Measurements from ENCODE around the gene PSTPIP2.

- no peak for TF ChIP-seq ESRRA (IDR thresholded peaks at IDR 0.05; ENCODE audit: borderline replicate concordance, low read length)
- TF ChIP-seq SMC3 (IDR thresholded peaks at IDR 0.05): no peak
- no peak for TF ChIP-seq POLR2A (IDR thresholded peaks at IDR 0.05; ENCODE audit: low read length)
- TF ChIP-seq, protein P1, sequence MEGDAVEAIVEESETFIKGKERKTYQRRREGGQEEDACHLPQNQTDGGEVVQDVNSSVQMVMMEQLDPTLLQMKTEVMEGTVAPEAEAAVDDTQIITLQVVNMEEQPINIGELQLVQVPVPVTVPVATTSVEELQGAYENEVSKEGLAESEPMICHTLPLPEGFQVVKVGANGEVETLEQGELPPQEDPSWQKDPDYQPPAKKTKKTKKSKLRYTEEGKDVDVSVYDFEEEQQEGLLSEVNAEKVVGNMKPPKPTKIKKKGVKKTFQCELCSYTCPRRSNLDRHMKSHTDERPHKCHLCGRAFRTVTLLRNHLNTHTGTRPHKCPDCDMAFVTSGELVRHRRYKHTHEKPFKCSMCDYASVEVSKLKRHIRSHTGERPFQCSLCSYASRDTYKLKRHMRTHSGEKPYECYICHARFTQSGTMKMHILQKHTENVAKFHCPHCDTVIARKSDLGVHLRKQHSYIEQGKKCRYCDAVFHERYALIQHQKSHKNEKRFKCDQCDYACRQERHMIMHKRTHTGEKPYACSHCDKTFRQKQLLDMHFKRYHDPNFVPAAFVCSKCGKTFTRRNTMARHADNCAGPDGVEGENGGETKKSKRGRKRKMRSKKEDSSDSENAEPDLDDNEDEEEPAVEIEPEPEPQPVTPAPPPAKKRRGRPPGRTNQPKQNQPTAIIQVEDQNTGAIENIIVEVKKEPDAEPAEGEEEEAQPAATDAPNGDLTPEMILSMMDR (IDR thresholded peaks at IDR 0.05): no peak
- no peak for TF ChIP-seq CEBPB (IDR thresholded peaks at IDR 0.05)
- TF ChIP-seq NR3C1 (IDR thresholded peaks at IDR 0.05): no peak
- TF ChIP-seq GATA3 (IDR thresholded peaks at IDR 0.05; ENCODE audit: borderline replicate concordance): no peak
- TF ChIP-seq CHD4 (IDR thresholded peaks at IDR 0.05; ENCODE audit: borderline replicate concordance): no peak
- TF ChIP-seq, protein P2, sequence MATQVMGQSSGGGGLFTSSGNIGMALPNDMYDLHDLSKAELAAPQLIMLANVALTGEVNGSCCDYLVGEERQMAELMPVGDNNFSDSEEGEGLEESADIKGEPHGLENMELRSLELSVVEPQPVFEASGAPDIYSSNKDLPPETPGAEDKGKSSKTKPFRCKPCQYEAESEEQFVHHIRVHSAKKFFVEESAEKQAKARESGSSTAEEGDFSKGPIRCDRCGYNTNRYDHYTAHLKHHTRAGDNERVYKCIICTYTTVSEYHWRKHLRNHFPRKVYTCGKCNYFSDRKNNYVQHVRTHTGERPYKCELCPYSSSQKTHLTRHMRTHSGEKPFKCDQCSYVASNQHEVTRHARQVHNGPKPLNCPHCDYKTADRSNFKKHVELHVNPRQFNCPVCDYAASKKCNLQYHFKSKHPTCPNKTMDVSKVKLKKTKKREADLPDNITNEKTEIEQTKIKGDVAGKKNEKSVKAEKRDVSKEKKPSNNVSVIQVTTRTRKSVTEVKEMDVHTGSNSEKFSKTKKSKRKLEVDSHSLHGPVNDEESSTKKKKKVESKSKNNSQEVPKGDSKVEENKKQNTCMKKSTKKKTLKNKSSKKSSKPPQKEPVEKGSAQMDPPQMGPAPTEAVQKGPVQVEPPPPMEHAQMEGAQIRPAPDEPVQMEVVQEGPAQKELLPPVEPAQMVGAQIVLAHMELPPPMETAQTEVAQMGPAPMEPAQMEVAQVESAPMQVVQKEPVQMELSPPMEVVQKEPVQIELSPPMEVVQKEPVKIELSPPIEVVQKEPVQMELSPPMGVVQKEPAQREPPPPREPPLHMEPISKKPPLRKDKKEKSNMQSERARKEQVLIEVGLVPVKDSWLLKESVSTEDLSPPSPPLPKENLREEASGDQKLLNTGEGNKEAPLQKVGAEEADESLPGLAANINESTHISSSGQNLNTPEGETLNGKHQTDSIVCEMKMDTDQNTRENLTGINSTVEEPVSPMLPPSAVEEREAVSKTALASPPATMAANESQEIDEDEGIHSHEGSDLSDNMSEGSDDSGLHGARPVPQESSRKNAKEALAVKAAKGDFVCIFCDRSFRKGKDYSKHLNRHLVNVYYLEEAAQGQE (IDR thresholded peaks at IDR 0.05): no peak
- TF ChIP-seq ZNF302 (CRISPR knock-in tag; IDR thresholded peaks at IDR 0.05): no peak
- TF ChIP-seq, protein P3, sequence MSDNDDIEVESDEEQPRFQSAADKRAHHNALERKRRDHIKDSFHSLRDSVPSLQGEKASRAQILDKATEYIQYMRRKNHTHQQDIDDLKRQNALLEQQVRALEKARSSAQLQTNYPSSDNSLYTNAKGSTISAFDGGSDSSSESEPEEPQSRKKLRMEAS (IDR thresholded peaks at IDR 0.05): no peak
- TF ChIP-seq RCOR1 (IDR thresholded peaks at IDR 0.05; ENCODE audit: low read depth, low read length): no peak
Observed at GRCh38 chr18:46068763-46069162, 3.3 kb downstream of the PSTPIP2 start.
